GM18870 (cell line): ENCODE results near the gene DBNL.
A peak's percentile ranks its signal among the peaks of the same experiment; 100 is the strongest.

ENCODE experiments used
- ATAC-seq: cut with Tn5 transposase; IDR thresholded peaks from one replicate; pipeline ENCODE4 v1.9.1; 2021; ENCODE audit warnings: moderate library complexity; ENCODE audit not compliant: unreplicated experiment

Gene DBNL

GRCh38 chr7:44076101-44076895 lies 31.8 kb downstream of the DBNL start:
- ATAC-seq: no peak

- ATAC-seq: no peak
These were observed 32.6 kb downstream of the DBNL start for GRCh38 chr7:44077061-44077460.

DNA sequence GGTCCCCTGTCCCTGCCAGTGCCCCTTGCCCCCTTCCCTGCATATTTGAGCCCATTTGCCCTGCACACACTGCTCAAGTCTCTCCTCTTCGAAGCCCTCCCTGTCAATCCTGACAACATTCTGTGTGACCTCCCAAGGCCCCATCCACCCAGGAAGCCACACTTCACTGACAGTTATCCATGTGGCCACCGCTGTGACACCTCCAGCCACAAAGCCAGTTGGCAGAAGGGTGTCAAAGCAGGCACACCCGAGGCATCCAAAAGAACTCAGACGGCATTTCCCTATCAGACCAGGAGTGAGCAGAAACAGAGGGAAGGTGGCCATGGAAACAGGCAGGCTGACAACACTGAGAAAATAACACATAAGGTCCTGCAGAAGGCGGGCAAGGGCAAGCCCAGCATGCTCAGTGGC lies 33.2 kb downstream of the DBNL start:
- ATAC-seq: no peak

DNA sequence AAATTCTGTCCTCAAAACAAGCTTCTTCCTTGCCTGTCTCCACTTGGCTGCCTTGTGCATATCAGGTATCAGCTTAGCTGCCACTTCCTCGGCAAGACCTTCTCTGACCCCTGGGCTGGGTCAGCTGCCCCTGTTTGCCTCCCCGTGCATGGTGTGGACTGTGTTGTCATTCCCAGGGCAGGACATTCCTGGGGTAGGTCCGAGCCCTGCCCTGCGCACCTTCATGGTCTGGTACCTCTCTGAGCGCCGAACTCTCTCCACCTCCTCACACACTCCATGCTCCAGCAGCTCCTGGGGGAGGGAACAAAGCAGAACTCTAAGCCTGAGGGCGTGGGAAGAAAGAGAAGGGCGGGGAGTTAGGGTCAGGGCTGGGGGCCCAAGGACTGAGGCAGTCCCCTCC lies 34.0 kb downstream of the DBNL start:
- no peak for ATAC-seq

DNA sequence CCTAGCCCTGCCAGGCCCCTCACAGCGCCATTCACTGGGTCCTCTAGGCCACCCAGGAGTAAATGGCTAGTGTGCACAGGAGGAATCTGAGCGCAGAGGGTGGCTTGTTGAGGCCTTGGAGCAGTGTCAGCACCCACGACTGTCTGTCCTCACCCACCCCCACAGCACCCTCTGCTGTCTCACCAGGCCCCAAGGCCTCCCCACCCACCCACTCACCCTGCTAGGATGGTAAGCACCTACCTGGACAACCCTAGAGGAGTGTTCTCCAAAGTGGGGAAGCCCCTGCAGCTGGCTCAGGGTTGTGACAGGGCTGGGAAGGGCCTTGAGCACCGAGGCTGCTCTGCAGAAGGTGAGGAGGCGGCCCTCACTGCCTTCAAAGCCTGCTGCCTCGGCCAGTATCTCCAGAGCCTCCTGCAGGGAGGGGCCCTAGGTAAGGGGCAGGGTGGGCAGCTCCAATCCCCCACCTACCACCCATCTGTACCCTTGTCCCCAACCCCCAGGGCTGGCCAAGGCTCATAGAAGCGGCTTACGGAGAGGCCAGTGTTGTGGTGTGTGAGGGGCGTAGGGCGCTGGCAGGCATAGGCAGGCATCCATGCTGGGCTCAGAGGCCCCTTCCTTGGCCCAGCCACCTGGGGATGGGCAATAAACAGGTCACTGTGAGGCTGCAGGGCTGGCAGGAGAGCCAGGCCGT lies 35.0 kb downstream of the DBNL start:
- ATAC-seq: no peak

- ATAC-seq: no peak
These were observed 35.6 kb downstream of the DBNL start for GRCh38 chr7:44080118-44080517.

- ATAC-seq: no peak
These were observed 36.3 kb downstream of the DBNL start for GRCh38 chr7:44080686-44081265.

- ATAC-seq: no peak
These were observed 36.8 kb downstream of the DBNL start for GRCh38 chr7:44081266-44081748.

GRCh38 chr7:44082541-44083207 lies 38.2 kb downstream of the DBNL start:
- peak; percentile 86 for ATAC-seq

DNA sequence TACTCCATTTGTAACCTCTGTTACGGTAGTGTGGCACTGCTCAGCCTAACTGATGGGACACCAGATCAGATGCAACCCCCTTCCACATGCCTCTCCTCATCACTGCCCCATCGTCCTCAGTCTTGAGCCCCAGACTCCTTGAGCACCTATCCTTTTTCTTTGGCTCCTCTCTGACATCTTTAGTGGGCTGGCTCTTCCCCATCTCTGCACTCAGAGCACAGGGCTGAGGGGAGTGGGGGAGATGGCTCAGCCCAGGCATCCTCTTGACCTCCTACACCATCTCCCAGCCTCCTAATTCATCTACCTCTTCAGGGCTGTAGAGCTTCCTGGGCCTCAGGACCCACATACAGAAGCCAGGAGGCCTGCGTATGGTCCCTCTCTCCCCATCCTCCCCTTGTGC lies 39.3 kb downstream of the DBNL start:
- no peak for ATAC-seq

DNA sequence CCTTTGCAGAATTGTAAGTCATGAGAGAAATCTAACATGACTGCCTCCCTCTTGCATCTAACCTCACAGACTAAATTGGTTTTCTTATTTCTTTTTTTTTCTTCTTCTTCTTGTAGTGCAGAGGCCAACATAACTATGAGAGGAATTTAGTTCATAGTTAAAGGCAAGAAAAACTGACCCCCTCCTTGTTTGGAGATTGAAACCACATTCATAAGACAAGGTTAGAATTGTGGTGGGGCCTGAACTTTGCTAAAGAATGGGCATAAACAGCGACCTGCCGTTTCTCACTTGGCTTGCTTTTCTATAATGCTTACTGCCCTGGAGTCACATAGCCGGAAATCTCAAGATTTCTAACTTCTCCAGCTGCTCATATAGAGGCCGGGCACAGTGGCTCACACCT lies 40.2 kb downstream of the DBNL start:
- no peak for ATAC-seq

DNA sequence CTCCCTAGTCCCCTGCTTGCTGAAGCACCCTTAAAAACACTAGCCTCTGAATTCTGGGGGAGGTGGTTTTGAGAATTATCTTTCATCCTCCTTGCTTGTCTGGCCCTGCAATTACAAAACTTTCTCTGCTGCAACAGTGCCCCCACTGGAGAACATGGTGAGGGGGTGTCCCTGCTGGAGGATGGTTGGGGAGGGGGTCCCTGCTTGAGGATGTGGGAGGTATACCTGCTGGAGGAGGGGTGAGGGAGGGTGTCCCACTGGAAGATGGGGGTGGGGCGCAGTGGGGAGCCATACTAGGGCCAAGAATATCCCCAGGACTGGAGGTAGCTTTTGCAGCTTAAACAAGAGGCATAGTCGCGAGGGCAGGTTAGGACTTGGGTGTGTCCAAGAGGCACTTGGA lies 41.0 kb downstream of the DBNL start:
- ATAC-seq: no peak

DNA sequence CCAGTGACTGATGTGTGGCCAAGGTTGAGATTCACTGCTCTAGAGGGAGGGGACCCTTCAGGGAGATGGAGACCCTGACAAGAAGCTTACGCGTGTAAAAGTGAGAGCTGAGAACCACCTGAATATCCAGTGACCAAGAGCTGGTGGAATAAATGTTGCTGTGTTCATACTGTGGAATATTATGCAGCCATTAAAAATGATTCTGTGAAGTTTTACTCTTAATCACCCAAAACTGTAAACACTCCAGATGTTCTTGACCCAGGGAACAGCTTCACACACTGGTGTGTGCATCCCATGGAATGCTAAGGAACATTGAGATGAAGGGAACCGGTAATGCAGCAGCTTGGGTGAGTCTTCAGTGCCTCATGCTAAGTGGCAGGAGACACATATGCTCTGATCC lies 42.1 kb downstream of the DBNL start:
- ATAC-seq: no peak

DNA sequence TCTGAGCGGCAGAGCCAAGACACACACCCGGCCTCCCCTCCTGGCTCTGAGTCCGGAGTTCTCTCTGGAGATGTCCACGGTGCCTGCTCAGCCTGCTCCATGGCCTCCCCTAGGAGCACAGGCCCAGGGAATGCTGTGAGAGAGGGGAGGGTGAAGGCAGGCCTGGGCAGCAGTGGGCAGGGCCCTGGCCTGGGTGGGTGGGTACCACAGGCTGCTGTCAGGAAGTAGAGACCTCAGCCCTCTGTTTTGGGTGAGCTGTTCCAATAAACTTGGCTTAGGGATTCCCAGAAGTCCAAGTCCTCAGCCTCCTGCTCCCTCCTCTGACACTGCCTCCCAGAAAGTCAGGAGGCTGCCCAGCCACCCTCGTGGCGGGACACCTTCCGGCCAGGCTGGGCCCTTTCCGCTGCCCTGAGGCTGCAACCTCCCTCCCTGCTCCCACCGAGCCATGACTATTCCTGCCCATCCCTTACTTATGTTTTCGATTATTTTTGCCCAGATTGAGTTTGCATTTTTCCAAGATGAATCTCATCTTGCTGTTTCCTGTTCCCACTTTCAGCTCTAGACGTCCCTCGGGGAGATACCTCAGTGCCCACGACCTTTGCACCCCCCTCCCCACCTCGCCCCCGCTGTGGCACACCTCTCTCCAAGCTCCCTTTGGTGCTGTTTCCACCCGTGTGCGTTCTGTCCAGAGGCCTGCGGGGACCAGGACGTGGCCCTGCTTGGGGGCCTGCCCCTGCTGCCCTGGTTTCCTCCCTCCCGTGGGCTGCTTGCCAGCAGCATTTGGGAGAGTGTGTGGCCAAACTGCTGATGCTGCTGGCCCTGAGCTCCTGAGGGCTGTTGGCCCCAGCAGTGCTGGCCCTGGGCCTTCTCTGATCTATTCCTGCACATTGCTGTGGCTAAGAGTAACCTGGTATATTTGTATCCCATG lies 43.7 kb downstream of the DBNL start:
- ATAC-seq: no peak

DNA sequence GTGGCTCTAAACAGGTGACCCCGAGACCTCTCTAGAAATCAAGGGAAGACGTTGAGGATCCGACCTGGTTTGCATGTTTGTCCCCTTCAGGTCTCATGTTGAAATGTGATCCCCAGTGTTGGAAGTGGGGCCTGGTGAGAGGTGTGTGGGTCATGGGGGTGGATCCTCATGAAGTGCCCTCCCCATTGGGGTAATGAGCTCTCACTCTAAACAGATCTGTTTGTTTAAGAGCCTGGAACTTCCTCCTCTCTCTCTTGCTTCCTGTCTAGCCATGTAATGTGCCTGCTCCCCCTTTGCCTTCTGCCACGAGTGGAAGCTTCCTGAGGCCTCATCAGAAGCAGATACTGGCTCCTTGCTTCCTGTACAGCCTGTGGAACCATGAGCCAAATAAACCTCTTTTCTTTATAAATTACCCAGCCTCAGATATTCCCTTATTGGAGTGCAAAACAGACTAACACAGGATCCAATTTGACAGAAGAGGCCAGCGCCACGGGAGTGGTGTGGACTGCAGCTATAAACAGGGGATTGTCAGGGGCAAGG lies 48.7 kb downstream of the DBNL start:
- ATAC-seq: no peak

GRCh38 chr7:44094365-44094764 lies 49.9 kb downstream of the DBNL start:
- no peak for ATAC-seq

GRCh38 chr7:44094883-44095592 lies 50.5 kb downstream of the DBNL start:
- no peak for ATAC-seq

GRCh38 chr7:44095781-44096180 lies 51.3 kb downstream of the DBNL start:
- no peak for ATAC-seq

DNA sequence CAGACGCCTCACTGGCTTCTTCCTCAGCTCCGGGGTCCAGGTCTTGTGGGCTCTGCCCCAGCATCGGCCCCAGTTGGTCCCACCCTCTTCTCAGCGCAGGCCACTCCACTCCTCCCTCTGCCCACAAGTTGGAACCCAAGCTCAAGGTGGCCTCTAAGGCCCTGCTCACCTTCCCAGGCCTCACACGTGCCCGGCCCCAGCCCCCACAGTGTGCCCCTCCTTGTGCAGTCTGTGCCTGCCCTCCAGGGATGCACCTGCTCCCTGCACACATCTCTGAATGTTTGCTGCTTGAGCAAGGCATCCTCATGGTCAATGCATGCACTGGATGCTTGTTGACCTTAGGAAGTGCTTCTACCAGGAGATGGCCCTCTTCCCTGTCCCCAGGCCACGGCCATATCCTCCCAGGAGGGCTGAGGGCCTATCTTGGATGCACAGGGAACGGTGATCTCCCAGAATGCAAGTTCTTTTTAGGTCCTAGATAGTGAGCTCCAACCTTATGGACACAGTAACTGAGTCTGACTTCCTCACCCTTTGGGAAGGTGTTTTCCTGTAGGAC lies 51.9 kb downstream of the DBNL start:
- ATAC-seq: no peak
